Smooth muscle cell (in vitro differentiated cells): ENCODE results near the gene DET1. TPM values are rescaled to one million over a fixed set of nuclear protein-coding genes. Genes with fewer than 3 reads are reported as not detected.

Experiments used
- DNase-seq: peaks from one replicate; lab custom pipeline; 2025; ENCODE audit not compliant: unreplicated experiment; lab: John Stamatoyannopoulos, UW
- H2AFZ ChIP-seq: fragments of 200-600 bp; sonication (generic); 2 replicates; pipeline ENCODE4 v1.6.0; 2016; ENCODE audit warnings: antibody characterized with exemption, low read depth, mild to moderate bottlenecking
- H3F3A ChIP-seq: fragments of 200-600 bp; sonication (generic); 2 replicates; pipeline ENCODE4 v1.6.0; 2017; ENCODE audit warnings: antibody characterized with exemption, low read depth
- H3K27ac ChIP-seq: fragments of 200-600 bp; sonication (generic); 2 replicates; pipeline ENCODE4 v1.5.1; 2016; ENCODE audit warnings: low read depth, mild to moderate bottlenecking
- H3K27me3 ChIP-seq: fragments of 200-600 bp; sonication (generic); 2 replicates; pipeline ENCODE4 v1.6.1; 2016; ENCODE audit warnings: low read depth, mild to moderate bottlenecking
- H3K36me3 ChIP-seq: fragments of 200-600 bp; sonication (generic); 2 replicates; pipeline ENCODE4 v1.5.1; 2016; ENCODE audit warnings: low read depth
- H3K4me1 ChIP-seq: fragments of 200-600 bp; sonication (generic); 2 replicates; pipeline ENCODE4 v1.5.1; 2016; ENCODE audit warnings: low read depth
- H3K4me2 ChIP-seq: fragments of 200-600 bp; sonication (generic); 2 replicates; pipeline ENCODE4 v1.6.0; 2016; ENCODE audit warnings: mild to moderate bottlenecking
- H3K4me3 ChIP-seq: fragments of 200-600 bp; sonication (generic); 2 replicates; pipeline ENCODE4 v1.5.1; 2016; ENCODE audit warnings: mild to moderate bottlenecking
- H3K79me2 ChIP-seq: fragments of 200-600 bp; sonication (generic); 2 replicates; pipeline ENCODE4 v1.6.0; 2016; ENCODE audit warnings: low read depth, mild to moderate bottlenecking
- H3K9ac ChIP-seq: fragments of 200-600 bp; sonication (generic); 2 replicates; pipeline ENCODE4 v1.6.0; 2016; ENCODE audit warnings: low read depth
- H3K9me3 ChIP-seq: fragments of 200-600 bp; sonication (generic); replicated peaks from 2 replicates; pipeline ENCODE4 v1.5.1; 2016; ENCODE audit warnings: low read depth
- H4K20me1 ChIP-seq: fragments of 200-600 bp; sonication (generic); 2 replicates; pipeline ENCODE4 v1.6.0; 2016; ENCODE audit warnings: low read depth
- WGBS: methylation state at CpG from one replicate; pipeline ENCODE4 v1.1.7; 2016; ENCODE audit warnings: low lambda C conversion rate; 5-methylcytosine and 5-hydroxymethylcytosine counted together
- polyA plus RNA-seq: library from polyadenylated mRNA; unstranded; fragments of >200 nt; fragmentation: Nextera tagmentation; extraction: Ambion mirVana; gene quantifications from 2 replicates; pipeline ENCODE4 v1.2.1, GENCODE V29; 2016
- total RNA-seq: library from RNA; depleted of rRNA; stranded (reverse); fragments of >200 nt; gene quantifications from 2 replicates; pipeline ENCODE4 v1.2.3, GENCODE V29; 2014
- TF ChIP-seq, protein P1 (sequence below): fragments of 200-600 bp; sonication (generic); IDR thresholded peaks from 2 replicates; pipeline ENCODE4 v1.5.1; 2017; ENCODE audit warnings: borderline replicate concordance, mild to moderate bottlenecking, antibody characterized with exemption; ENCODE audit not compliant: insufficient read depth, poor library complexity, severe bottlenecking

DET1 gene
- total and polyA plus RNA-seq, 2 experiments from 2014 or later = 4.3 to 6.0 TPM

DNA sequence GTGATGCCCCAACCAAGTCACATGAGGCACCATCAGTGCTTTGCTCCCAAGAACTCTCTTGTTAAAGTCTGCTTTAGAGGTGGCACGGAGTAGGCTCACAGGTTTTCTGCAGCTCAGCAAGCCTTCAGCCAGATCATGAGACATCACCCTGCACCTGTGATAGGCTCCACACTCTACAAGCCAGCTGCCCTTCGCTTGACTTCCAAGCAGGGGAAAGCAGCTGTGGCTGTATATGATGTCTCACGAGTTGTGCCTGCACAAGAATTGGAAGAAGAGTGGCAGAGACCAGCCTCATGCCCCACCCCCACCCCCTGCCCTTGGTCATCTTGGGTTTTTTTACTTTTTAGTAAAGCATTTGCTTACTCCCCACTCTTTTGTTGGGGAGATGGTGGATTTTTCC is 56.4 kb downstream of the DET1 start:
- H3F3A ChIP-seq = no peaks in the 10 kb centered on the region
- TF ChIP-seq, protein P1, sequence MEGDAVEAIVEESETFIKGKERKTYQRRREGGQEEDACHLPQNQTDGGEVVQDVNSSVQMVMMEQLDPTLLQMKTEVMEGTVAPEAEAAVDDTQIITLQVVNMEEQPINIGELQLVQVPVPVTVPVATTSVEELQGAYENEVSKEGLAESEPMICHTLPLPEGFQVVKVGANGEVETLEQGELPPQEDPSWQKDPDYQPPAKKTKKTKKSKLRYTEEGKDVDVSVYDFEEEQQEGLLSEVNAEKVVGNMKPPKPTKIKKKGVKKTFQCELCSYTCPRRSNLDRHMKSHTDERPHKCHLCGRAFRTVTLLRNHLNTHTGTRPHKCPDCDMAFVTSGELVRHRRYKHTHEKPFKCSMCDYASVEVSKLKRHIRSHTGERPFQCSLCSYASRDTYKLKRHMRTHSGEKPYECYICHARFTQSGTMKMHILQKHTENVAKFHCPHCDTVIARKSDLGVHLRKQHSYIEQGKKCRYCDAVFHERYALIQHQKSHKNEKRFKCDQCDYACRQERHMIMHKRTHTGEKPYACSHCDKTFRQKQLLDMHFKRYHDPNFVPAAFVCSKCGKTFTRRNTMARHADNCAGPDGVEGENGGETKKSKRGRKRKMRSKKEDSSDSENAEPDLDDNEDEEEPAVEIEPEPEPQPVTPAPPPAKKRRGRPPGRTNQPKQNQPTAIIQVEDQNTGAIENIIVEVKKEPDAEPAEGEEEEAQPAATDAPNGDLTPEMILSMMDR = no peak
- no peaks in the 10 kb centered on the region for H4K20me1 ChIP-seq
- DNase-seq = no peak
- no peak overlapping the region for H3K4me2 ChIP-seq
- WGBS = 94% methylated on average over 3 of the region's 3 CpGs
- no peak overlapping the region for H3K27ac ChIP-seq
- H3K36me3 ChIP-seq = no peaks in the 10 kb centered on the region
- no peak overlapping the region for H3K4me3 ChIP-seq
- H3K9me3 ChIP-seq = no peaks in the 10 kb centered on the region
- H3K27me3 ChIP-seq = no peaks in the 10 kb centered on the region
- no peak overlapping the region for H3K9ac ChIP-seq
- peaks cover 10% of the 10 kb centered on the region for H3K4me1 ChIP-seq
- no peaks in the 10 kb centered on the region for H3K79me2 ChIP-seq
- H2AFZ ChIP-seq = no peak overlapping the region

DNA sequence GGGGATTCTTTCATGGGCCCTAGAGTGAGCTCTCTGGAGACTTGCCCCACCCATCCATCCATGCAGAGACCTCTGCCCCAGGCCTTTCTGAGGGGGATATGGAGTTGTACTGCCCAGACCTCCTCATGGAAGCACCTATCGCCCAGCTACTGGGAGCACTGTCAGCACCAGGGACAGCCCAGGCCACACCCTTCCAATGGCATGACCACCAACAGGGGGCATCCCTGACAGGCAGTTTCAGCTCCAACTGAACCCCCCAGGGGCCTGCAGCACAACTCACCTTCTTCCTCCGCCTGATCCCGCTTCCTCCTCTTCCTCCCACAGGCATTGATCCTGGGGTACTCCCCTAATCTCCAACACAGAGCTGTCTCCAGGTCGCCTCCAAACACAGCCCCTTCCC is 57.2 kb downstream of the DET1 start:
- Histone ChIP-seq H3K4me1 (peaks cover 17% of the 10 kb centered on the region), H3K27ac (no peak overlapping the region), H3K9ac (no peak overlapping the region), H3K4me3 (no peak overlapping the region), H3F3A (no peaks in the 10 kb centered on the region), H3K4me2 (no peak overlapping the region), H3K9me3 (no peaks in the 10 kb centered on the region), H3K79me2 (no peaks in the 10 kb centered on the region), H3K27me3 (no peaks in the 10 kb centered on the region), H3K36me3 (no peaks in the 10 kb centered on the region), H2AFZ (no peak overlapping the region), H4K20me1 (no peaks in the 10 kb centered on the region)
- no peak for DNase-seq
- TF ChIP-seq, protein P1 = no peak
- 76% methylated on average over 4 of the region's 4 CpGs for WGBS

DNA sequence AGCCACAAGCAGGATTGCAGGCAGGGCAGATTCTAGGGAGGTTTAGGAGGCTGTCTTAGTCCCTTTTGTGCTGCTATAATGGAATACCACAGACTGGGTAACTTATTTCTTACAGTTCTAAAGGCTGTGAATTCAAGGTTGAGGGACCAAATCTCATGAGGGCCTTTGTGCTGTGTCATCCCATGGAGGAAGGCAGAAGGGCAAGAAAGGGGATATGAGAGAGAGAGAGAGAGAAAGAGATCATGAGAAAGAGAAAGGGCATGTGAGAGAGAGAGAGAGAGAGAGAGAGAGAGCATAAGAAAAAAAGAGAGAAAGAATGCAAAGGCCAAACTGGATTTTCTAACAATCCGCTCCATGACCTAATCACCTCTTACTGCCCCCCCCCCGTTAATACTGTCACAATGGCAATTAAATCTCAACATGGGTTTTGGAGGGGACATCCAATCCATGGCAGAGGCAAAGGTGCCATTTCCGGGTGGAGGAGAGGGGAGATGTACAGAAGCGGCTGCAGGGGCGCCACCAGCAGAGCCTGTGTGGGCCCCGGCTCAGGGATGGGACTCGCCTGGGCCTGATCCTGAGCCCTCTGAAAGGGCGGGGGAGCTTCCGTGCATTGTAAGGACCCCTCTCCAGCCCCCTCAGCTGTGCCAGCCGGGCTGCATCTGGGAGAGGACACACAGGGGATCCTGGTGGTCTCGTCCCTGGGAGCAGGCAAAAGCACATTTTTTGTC is 58.5 kb downstream of the DET1 start:
- 77% methylated on average over 11 of the region's 11 CpGs for WGBS
- Histone ChIP-seq H3K79me2 (no peaks in the 10 kb centered on the region), H3K4me2 (no peak overlapping the region), H3K9me3 (no peaks in the 10 kb centered on the region), H3K4me1 (peaks cover 21% of the 10 kb centered on the region), H2AFZ (no peak overlapping the region), H3K4me3 (no peak overlapping the region), H3K9ac (no peak overlapping the region), H4K20me1 (no peaks in the 10 kb centered on the region), H3F3A (no peaks in the 10 kb centered on the region), H3K27ac (no peak overlapping the region), H3K36me3 (no peaks in the 10 kb centered on the region), H3K27me3 (no peaks in the 10 kb centered on the region)
- no peak for DNase-seq
- TF ChIP-seq, protein P1 = no peak

DNA sequence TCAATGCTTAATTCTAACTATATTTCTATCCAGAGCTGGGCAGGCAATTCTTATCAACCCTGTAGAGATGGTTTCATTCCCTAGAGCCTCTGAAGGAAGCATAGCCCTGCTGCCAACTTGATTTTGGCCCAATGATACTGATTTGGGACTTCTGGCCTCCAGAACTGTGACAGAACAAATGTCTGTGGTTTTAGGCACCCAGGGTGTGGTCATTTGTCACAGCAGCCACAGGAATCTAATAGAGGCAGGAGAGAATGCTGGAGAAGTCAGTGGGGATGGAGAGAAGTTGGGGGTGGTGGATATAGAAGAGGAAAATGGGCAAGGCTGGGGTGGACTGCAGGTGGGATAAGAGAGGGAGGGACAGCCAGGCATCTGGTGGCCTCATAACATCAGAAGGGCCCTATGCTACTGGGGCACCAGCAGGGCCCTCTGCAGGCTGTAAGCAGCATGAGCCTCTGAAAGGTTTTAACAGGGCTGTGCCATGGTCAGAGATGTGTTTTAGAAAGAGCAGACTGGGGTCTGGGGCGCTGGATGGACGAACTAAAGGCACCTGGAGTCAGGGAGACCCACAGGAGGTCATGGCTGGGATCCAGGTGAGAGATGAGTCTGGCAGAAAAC is 59.2 kb downstream of the DET1 start:
- H4K20me1 ChIP-seq = no peaks in the 10 kb centered on the region
- no peak for DNase-seq
- no peaks in the 10 kb centered on the region for H3K36me3 ChIP-seq
- no peak overlapping the region for H3K4me3 ChIP-seq
- 83% methylated on average over 2 of the region's 2 CpGs for WGBS
- H3K9ac ChIP-seq = no peak overlapping the region
- H3K4me2 ChIP-seq = no peak overlapping the region
- TF ChIP-seq, protein P1 = no peak
- H3K27ac ChIP-seq = no peak overlapping the region
- no peaks in the 10 kb centered on the region for H3F3A ChIP-seq
- H3K27me3 ChIP-seq = no peaks in the 10 kb centered on the region
- no peaks in the 10 kb centered on the region for H3K9me3 ChIP-seq
- no peak overlapping the region for H2AFZ ChIP-seq
- peaks cover 21% of the 10 kb centered on the region for H3K4me1 ChIP-seq
- H3K79me2 ChIP-seq = no peaks in the 10 kb centered on the region
